Testis (tissue), 2 donors: ENCODE results near the gene VWA5B1.

Experiments
- CTCF ChIP-seq, 3 experiments: fragments of 450-650 bp in 2 of 3; fragments of 200-600 bp in 1 of 3; sonication (generic) in 1 of 3; IDR thresholded peaks; one replicate each; pipeline ENCODE4 v1.5.1; 2016 to 2019; ENCODE audit warnings: antibody characterized with exemption in 3 of 3, mild to moderate bottlenecking in 2 of 3, moderate library complexity in 1 of 3
- POLR2A ChIP-seq: fragments of 450-650 bp; IDR thresholded peaks from one replicate; pipeline ENCODE4 v1.6.1; 2017; ENCODE audit warnings: antibody characterized with exemption, mild to moderate bottlenecking, moderate library complexity

GRCh38 chr1:20279509-20279908 lies 11.2 kb upstream of the VWA5B1 start:
- TF ChIP-seq CTCF (IDR thresholded peaks at IDR 0.05), result no peak
- TF ChIP-seq POLR2A, result no peak
